CD4-positive, alpha-beta T cell treated with Interleukin-10 for 1 hour (primary cell): ENCODE measurements around the gene FLT1.
A peak's percentile ranks its signal among the peaks of the same experiment; 100 is the strongest.

ENCODE experiments used
- DNase-seq: peaks from one replicate; pipeline ENCODE4 v3.0.0-alpha.2; 2020

The FLT1 gene

DNA sequence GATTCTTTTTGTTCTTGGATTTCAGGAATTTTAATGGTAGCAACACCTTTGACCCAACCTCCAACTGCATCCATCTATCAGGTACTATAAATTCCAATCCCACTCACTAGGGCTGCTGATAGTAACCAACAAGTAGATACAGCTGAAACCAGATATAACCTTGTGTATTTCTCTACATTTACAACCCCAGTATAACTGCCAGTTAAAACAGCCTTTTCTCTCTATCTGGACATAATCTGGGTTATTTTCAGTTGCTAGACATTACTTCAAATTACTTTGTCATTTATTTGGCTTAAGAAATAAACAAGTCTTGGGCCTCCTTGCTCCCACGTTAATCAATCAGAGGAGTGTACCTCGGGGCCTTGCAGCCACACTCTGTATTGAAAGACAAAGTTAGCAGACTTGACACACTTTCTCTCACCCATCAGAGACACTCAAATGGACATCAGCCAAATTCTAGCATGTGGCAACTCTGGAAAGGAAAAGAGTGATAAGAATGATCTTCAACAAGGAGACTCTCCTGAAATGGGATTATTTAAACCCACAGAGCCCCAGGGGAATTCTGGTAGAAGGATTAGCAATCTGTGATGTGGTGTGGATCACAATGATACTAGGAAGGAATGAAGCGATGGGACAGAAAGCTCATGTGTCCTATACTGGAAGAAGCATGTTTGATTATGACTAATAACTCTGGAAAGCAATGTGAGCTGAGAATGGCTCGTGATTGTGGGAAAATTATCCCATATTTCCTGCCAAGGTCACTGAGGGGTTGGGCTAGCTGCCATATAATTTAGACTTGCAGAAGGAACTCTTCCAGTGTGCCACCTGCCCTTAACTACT lies 157.5 kb downstream of the FLT1 start:
- no peak for DNase-seq

DNA sequence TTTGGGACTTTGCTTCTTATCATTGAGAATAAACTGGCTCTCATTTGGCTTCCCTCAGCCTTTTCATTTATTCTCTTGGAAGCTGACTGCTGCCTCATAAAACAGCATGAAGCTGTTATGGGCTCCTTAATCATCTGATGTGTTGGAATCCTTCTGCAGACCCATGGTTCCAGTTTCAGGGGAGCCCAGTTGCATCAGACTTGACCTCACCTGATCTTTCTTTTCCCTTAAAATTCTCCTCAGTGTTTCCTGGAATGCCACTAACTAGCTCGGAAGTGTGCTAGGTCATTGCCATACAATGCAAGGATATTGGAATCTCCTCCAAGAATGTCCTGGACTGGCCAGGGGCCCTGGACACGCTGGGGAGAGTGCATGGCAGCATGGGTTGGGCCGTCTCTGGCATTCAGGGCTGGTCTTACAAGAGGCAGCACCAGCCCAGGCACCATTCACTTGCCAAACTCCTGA lies 158.7 kb downstream of the FLT1 start:
- DNase-seq: no peak

DNA sequence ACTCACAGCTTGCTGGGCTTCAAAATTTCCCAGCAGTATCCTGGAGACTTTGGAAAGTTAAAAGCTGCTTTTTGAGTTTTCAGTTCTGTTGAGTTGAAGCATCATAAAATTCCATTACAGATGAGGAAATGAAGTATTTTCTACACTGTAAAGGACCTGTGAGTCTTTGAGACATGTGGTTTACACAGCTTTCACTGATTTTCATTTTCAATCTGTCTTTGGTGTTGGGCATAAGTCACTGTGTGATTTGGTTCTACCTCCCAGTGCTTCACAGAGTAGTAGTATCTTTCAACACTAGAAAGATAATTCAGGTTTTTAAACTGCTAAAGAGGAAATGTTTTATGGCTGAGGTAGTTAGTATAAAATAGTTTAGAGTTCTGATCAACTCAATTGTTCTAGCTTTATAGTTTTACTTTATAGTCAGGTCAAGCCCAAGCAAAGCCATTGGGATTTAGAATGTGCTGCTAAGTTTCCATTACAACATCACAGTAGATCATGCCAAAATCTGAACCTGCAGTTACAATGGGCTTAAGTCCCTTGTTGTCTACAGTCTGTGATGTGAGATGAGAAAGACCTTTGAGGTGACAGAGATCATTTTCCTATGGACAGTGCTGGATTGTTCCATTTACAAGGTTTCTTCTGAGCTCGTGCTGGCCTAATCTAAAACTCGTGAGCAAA lies 161.6 kb downstream of the FLT1 start:
- DNase-seq: no peak

DNA sequence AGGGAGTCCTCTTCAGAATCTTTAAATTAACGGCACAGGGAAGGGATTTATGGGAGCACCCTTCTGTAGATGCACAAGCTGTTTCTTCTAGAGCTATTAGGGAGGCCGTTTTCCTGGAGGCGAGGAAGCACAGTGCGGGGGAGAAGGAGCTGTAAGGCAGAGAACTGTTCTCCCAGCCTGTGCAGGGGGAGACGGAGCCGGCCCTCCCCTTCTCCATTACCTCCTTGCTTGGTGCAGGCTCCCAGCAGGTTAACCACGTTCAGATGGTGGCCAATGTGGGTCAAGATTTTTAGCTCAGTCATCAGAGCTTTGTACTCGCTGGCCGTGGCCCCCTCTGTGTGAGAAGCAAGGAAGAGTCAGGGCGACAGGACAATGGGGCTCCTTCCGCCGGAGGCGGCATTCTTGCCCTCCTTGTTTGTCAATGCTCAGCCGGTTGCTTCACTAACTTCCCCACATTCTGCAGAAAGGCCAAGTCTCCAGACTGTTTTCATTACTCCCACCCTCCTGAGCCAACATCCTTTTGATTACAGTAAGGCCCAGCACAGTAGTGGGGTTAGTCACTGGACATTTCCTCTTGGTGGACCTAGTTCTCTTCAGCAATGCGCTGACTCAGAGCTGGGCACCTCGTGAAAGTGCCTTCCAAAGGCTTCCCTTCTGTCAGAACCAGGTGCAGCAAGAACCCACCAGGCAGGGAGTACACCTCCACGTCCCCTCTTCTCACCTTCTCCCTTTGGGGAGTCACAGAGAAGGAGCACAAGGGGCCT lies 165.4 kb downstream of the FLT1 start:
- DNase-seq: no peak

DNA sequence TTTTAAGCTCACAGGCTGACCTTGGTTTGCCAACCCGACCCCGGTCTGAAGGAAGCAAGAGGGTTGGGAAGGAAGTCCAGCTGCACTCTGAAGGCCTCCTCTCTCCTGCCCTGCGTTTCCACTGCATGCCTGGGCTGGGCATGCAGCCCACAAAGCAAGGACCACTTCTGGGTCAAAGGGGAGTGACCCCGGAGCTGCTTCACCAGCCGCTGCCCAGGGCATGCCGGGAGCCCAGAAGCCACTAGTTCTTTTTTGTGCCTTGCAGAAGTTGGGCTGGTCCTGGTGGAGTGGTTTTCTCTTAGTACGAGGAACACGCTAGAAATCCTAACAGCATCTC lies 166.7 kb downstream of the FLT1 start:
- DNase-seq: no peak

DNA sequence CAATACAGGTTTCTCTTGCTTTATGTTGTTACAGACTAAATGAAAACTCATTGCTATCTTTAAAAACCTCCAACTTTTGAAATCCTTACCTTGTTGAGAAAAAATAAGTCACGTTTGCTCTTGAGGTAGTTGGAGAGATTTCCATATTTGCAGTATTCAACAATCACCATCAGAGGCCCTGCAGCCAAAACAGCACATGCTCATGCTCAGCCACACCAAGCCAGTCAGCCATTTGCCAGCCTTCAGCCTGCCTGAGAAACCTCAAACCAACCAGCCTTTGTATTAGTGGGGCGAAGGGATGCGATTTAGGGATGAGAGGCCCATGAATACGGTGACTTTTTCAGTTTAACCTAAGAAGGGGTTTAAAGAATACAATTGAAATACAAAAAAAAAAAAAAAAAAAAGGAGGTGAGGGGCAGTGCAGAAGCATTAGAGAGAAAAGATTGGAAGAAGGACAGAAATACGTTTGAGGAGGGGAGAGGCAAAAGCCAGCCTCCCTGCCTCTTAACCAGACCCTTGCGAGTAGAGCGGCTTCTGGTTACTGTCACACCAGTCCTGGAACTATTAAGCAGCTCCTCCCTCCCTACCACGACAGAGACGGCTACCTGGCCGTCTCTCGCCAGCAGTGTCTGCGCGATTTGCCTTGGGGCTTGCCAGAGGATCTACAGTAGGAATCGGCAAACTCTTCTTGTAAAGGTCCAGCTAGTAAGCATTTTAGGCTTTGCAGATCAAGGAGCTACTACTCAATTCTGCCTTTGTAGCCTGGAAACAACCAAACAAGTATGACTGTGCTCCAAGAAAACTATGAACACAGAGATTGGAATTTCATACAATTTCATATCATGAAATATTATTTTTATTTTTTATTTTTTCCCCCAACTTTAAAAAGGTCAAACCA lies 167.3 kb downstream of the FLT1 start:
- no peak for DNase-seq

GRCh38 chr13:28326056-28326455 lies 168.9 kb downstream of the FLT1 start:
- DNase-seq: no peak

DNA sequence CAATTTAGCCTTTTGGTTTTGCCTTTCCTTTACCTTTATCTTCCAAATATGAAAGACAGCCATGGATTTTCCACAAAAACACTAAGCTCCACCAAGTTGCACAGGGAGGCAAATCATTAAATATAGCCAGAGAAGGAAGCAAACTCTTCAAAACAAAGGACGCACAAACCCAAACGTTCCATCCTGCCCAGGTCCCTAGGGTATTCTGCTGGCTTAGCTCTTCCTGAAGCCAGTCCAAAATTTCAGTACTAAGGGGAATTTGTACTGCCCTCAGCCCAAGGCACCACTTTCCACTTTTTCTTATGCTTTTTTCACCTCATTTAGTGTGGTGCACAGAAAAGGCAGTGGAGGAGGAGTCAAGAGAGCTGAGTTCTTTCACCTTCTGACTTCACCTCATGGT lies 169.9 kb downstream of the FLT1 start:
- DNase-seq: no peak

GRCh38 chr13:28324181-28324789 lies 170.6 kb downstream of the FLT1 start:
- peak; percentile 56 for DNase-seq

DNA sequence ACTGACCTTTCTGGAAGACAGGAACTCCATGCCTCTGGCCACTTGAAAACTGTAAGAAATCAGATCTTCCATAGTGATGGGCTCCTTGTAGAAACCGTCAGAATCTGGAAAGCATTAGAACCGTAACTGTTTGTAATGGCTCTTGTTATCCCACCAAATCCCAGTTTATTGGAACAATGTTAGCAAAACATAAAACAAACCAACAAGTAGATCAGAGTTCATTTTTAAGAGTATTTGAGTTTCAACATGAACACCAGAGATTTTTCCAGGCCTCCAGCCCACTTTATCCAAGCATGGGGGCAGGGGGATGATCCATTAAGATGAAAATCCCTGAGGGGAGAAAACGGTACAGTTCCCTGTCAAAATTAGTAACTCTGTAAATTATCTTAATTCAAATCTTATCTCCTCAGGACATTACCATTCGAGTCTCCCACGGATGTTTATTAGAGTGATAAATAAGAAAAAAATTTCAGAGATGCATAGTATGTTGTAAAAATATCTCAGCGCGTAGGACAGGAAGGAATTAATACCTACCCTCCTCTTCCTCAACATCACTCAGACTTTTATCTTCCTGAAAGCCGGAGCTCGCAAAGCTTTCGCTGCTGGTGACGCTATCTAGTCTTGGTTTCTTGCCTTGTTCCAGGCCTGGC lies 172.5 kb downstream of the FLT1 start:
- no peak for DNase-seq

GRCh38 chr13:28321756-28322155 lies 173.2 kb downstream of the FLT1 start:
- DNase-seq: no peak

GRCh38 chr13:28320884-28321574 lies 173.9 kb downstream of the FLT1 start:
- DNase-seq: no peak

GRCh38 chr13:28320209-28320608 lies 174.7 kb downstream of the FLT1 start:
- no peak for DNase-seq

GRCh38 chr13:28319528-28319927 lies 175.4 kb downstream of the FLT1 start:
- no peak for DNase-seq

GRCh38 chr13:28318496-28318895 lies 176.4 kb downstream of the FLT1 start:
- DNase-seq: no peak

GRCh38 chr13:28316836-28317235 lies 178.1 kb downstream of the FLT1 start:
- no peak for DNase-seq

DNA sequence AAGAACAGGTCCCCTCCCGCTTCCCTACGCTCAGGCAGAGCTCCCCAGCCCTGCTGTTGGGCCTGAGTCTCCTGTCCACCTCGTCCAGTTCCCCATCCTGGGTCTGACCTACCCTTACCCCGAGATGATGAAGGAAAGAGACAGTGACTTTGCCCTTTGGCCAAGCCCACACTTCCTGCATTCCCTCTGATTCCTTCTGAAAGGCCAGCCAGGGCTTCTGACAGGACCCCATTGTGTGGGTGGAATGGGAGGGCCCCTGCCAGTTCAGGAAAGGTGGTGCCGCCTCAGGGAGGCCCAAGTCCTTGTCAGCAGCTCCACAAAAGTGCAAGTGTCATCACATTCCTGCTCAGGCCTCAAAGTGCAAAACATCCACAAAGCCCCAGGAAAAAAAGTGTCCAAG lies 178.8 kb downstream of the FLT1 start:
- DNase-seq: no peak

DNA sequence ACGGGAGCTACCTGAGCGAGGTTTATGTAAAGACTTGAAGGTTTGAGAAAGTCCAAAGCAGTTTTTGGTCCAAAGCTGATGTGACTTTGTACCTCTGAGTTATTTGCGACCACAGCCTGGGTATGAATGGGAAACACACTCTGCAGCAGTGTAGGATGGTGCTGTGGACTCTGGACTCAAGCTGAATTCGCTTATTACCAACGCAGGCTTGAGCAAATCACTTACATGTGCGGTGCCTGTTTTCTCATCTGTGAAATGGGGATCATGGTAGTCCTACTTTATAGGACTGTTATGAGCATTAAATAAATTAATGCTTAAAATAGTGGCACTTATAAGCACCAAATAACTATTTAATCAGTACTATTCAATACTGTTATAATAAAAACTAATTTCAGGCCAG lies 180.0 kb downstream of the FLT1 start:
- no peak for DNase-seq

DNA sequence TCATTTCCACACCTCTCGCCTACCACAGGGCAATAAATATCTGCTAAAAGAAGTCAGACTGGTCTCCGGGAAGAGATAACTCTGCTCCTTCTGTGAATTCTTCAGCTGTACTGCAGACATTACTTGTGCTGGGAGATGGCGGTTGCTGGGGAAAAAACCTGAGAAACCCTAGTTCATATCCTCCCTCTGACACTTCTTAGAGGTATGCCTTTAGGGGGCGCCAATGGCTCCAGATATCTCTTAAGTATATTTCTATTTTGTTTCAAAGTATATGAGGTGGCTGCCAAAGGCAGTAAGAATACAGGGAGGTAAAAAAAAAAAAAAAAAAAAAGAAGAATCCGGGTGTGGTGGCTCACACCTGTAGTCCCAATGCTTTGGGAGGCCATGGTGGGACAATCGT lies 181.3 kb downstream of the FLT1 start:
- no peak for DNase-seq

DNA sequence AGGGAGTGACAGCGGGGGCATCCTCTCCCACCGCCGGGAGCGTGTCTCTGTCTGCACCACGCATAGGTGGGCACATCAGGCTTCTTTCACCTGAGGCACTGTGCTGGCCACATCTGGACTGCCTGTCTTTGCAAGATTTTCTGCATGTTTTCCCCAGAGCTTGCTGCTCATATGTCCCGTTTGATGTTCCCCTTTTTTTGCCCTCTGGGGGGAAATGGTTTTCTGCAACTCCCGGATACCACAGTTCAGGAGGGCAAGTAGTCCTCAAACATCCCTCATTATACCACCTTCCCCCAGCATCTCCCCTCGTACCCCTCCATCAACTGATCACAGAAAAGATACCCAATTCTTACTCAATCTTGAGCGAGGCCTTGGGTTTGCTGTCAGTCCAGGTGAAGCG lies 188.6 kb downstream of the FLT1 start:
- no peak for DNase-seq

GRCh38 chr13:28301839-28302238 lies 193.1 kb downstream of the FLT1 start:
- no peak for DNase-seq
